Cortex of kidney (tissue), 1 donor: ENCODE measurements around the gene VARS2.
"Not testable (repeated sequence)": the region's sequence is repeated elsewhere in the genome, so short reads cannot be mapped to it uniquely, and the experiment has no call there.

Source experiments
- DNase-seq: peaks from one replicate; lab custom pipeline; 2025; lab: John Stamatoyannopoulos, UW

The VARS2 gene

DNA sequence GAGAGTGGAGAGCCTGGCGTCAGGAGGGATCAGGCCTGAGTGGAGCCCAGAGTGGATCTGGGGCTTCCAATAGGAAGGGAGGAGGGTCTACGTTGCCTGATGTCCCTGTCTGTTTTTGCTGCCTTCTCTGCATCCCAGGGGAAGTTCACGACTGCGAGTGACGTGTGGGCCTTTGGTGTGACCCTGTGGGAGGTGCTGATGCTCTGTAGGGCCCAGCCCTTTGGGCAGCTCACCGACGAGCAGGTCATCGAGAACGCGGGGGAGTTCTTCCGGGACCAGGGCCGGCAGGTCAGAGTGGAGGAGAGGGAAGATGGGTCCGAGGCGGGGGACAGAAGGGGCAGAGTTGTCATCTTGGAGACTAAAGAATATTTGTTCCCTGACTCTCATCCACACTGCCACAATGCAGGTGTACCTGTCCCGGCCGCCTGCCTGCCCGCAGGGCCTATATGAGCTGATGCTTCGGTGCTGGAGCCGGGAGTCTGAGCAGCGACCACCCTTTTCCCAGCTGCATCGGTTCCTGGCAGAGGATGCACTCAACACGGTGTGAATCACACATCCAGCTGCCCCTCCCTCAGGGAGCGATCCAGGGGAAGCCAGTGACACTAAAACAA lies 15.2 kb upstream of the VARS2 start:
- DNase-seq, result no peak

DNA sequence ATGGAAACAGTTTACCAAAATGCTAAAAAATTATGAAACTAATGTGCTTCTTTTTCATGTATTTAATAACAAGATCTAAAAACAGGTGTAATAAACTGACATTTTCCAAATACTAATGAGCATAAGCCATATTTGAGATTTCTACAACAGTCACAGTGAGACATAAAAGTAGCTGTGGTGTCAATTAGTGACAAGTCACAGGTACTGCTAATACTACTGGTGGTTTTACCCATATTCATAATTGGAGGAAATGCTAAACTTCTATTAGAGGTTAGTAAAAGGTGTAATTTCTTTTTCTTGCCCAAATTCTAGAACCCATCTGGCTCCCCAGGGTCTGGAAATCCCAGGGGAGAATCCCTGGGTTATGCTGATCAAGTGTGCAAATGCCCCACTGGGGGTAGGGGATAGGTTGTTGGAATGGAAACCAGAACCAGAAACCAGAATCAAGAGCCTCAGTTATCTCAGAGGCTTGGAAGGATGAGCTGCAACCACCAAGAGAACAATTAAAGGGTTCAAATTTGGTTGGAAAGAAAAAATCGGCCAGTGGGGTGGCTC lies 13.1 kb upstream of the VARS2 start:
- DNase-seq, result no peak

DNA sequence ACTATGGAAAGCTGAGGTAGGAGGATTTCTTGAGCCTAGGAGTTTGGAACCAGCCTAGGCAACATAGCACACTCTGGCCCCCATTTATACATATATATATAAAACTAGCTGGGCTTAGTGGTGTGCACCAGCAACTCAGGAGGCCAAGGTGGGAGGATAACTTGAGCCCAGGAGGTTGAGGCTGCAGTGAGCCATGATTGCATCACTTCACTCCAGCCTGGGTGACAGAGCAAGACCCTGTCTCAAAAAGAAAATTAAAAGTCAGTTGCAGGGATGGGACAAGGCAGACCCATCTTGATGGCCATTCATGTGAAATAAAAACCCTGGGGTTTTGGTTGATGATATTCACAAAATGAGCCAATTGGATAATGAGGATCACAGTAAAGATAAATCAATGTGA lies 12.6 kb upstream of the VARS2 start:
- no peak for DNase-seq

DNA sequence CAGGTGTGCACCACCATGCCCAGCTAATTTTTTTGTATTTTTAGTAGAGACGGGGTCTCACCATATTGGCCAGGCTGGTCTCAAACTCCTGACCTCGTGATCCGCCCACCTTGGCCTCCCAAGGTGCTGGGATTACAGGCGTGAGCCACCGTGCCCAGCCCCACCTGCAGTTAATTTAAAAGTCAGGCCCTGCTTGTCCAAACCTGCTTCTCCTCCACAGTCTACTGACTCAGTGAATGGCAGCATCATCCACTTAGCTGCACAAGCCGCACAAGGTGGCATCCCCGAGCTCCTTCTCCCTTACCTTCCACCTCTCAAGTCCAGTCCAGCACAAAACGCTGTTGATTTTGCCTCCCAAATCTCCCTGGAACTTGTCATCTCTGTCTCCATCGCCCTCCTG lies 11.8 kb upstream of the VARS2 start:
- DNase-seq, result not testable (repeated sequence)

DNA sequence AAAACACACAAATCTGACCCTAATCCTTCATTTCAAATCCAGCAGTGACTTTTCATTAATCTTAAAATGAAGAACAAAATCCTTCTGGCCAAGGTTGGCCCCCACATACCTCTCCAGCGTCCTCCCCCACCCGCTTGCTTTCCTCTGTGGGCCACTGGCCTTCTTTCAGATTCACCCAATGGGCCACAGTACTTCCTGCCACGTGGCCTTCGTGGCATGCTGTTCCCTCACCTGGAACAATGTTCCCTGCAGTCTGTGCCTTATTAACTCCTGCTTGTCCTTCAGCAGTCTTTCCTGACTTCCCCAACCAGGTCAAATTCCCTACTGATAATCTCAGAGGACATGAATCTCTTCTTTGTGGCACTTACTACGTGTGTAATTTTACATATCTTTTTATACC lies 11.3 kb upstream of the VARS2 start:
- no peak for DNase-seq

DNA sequence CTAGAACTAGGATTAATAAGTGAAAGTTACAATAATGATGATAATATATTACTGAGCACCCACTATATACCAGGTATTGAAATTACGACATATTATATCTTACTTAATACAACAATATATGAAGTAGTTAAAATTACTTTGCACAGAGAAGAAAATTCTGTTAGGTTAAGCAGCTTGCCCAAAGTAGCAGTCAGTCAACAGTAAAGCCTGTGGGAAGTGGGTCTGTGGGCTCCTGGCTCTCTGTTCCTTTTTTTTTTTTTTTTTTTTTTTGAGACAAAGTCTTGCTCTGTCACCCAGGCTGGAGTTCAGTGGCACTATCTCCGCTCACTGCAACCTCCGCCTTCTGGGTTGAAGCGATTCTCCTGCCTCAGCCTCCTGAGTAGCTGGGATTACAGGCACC lies 10.8 kb upstream of the VARS2 start:
- no peak for DNase-seq

DNA sequence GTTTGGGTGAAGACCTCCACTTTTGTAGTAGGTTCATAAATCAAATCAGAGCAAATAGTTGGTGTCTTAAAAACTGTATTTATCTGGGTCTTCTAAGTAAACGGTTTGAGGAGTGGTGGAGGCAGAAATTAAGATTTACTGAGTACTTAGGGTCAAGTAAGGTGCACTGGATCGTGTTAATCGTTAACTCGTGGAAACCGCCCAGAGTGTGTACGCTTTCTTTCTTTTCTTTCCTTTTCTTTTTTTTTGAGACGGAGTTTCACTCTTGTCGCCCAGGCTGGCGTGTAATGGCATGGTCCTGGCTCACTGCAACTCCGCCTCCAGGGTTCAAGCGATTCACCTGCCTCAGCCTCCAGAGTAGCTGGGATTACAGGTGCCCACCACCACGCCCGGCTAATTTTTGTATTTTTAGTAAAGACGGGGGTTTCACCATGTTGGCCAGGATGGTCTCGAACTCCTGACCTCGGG lies 6.7 kb upstream of the VARS2 start:
- not testable (repeated sequence) for DNase-seq

DNA sequence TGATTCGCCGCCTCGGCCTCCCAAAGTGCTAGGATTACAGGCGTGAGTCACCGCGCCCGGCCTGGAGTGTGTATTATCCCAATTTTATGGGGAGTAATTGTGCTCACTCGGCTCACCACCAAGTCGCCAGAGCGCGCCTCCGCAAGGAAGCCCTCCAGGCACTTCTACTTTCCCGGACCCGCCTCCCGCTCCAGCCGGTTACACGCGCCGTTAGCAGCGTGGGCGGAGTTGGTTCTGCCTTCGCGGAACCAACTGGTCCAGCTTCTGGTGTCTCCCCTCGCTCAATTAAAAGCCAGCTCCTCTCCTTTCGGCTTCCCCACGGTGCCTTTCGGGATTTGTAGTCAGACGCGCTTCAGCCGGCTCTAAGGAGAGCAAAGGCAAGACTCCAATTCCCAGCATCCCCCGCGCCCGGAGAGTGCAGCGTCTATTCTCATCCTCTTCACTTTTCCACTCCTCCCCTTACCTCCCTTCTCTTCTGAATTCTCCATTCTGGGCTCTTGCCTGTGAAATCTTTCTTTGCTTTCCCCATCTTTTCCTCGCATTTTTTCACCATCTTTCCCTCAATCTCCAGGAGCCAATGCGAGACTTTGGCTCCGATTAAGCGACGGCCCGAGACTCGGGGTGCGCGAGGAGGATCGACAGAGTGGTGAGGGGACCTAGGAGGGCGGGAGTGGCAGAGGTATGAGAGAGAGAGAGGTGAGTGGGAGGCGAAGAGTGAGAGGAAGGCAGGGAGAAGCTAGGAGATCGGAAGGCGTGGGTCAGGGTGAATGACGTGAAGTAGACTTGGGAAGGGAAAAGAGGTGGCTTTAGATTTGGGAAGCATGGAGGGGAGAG lies 6.1 kb upstream of the VARS2 start, which contains the start of gene GTF2H4:
GTF2H4 (plus strand) TSS at position 450 of the 834 bp plus-strand sequence.
- DNase-seq, result peak; percentile 77

DNA sequence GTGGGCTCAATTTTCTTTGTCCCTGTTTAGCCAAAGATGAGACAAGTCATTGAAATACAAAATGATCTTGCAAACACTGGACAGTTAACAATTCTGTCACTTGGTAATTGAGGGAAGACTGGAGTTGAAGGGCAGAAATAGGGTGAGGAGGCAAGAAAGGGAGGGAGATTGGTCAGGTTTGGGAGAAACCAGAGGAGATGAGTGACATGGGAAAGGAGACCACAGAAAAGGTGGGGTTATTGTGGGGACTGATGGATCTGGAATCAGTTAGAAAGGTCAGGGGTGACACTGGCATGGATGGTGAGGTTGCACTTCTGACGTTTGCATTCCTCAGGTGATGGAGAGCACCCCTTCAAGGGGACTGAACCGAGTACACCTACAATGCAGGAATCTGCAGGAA lies 5.3 kb upstream of the VARS2 start:
- no peak for DNase-seq

DNA sequence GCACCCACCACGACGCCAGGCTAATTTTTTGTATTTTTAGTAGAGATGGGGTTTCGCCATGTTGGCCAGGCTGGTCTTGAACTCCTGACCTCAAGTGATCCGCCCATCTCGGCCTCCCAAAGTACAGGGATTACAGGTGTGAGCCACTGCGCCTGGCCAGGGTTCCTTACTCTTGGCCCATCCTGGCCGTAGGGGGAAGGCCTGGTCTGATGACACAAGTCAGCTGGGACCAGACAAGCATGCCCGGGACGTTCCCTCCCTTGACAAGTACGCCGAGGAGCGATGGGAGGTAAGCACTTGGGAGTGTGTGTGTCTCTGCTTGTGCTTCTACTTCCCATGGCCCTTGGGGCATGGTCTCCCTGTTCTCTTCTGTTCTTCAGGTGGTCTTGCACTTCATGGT lies 3.6 kb upstream of the VARS2 start:
- not testable (repeated sequence) for DNase-seq

DNA sequence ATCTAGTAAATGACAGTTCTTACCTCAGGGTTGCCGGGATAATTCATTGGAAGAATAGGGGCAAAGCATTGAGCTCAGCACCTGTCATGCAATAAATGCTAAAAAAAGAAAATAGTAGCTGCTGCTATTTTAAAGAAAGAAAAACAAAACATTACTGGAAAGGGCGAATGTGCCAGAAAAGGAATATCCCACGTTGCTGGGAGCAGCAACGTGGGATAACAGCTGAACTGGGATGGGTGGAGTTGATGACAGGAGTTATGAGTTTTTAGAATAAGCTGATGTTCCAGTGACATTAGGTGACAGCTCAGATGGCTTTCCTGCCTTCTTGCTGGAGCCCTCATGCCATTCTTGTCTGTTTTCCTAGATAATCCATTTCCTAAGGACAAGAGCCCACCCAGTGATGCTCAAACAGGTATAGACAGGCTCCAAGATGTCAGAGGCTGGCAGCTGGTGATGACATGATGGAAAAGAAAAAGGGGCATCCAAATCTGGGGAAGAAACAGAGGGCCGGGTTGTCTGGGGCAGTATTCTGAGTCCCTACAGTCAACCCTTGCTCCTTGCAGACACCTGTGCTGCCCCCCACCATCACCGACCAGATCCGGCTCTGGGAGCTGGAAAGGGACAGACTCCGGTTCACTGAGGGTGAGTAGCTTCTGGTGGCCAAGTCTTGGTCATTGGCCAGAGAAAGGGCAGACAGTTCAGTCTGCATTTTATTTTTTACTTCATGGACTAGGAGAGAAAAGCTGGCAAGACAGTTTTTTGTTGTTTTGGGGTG lies 1.1 kb upstream of the VARS2 start:
- DNase-seq, result no peak

DNA sequence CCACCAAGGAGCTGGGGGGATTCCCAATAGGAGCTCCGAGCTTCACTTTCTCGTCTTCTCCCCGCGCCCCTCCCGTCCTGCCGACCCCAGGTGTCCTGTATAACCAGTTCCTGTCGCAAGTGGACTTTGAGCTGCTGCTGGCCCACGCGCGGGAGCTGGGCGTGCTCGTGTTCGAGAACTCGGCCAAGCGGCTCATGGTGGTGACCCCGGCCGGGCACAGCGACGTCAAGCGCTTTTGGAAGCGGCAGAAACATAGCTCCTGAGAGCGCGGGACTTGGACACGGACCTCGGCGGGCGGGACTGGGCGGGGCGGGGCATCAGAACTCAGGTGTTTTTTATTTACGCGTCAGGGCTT lies 340 bp upstream of the VARS2 start:
- DNase-seq, result no peak

DNA sequence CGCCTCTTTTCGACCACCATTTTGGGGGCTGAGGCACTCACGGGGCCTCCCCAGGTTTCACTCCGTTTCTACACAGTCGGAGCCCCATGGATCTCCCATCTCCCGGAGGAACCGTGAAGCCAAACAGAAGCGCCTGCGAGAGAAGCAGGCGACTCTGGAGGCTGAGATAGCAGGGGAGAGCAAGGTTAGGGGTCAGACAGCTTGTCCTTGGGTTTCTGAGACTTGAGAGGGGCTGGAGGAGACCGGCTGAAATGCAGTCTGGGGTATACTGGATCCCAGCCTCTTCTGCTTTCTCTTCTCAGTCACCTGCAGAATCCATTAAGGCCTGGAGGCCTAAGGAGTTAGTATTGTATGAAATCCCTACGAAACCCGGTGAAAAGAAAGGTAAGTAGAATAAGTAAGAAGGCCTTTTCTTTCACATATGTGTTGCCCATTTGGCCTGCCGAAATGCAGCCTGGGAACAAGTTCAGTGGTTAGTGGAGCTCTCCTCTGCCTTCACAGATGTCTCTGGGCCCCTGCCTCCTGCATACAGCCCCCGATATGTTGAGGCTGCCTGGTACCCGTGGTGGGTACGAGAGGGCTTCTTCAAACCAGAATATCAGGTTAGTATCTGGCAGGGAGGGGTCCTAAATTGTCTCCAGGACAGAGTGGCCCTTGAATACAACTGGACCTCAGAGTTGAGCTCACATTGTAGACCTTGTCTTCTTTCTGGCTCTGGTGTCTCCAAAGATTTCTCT lies 984 bp downstream of the VARS2 start:
- no peak for DNase-seq

DNA sequence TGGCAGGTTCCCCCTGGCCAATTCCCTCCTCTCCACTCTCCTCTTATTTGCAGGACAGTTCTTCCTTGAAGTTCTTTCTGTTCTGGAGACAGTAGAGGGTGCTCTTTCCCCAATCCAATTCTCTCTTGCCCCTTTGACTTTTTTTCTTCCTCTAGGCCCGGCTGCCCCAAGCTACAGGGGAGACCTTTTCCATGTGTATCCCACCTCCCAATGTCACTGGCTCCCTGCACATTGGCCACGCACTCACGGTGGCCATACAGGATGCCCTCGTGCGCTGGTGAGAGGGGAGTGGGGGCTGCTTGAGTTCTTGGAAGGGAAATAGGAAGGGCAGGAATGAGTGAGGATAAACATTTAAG lies 1.5 kb downstream of the VARS2 start:
- no peak for DNase-seq

DNA sequence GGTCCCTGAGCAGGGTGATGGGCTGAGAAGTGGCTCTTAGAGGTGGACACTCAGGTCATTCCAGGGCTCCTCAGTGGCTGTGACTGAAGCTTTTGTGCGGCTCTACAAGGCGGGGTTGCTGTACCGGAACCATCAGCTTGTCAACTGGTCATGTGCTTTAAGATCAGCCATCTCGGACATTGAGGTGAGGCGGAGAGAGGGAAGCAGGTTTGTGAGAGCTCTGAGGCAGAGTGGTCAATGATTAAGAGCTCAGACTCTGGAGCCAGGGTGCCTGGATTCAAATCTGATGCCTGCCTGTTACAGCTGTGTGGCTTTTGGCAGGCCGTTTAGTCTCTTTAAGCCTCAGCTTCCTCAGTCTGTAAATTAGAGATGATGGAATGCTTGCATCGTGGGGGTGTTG lies 3.0 kb downstream of the VARS2 start:
- DNase-seq, result no peak

DNA sequence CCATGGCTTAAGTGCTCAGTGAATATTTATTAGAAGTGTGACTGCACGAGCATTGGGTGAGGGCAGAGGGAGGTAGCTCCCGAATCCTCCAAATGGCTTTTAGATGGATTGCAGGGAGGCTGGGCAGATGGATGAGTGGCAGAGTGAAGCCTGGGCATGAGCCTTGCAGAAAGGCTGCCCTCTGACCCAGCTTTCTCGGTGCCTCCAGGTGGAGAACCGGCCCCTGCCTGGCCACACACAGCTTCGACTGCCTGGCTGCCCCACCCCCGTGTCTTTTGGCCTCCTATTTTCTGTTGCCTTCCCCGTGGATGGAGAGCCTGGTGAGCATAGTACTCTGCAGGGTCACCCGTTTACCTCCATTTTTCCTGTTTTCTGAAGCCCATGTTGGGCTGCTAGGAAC lies 3.4 kb downstream of the VARS2 start:
- DNase-seq, result no peak

DNA sequence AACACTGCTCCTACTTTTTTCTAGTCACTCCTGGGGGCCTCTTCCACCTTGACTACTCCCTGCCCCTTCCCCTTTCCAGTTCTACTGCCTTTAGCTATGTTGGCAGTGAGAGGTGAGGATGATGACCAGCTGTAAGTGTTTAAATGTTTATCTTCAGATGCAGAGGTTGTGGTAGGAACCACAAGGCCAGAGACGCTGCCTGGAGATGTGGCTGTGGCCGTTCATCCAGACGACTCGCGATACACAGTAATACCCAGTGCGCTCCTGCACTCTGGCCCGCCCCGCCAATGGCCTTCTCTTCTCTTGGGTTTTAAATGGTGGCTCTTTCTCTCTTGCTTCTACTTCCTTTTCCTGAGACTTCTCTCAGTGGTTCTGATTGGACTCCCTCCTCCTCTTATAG lies 4.6 kb downstream of the VARS2 start:
- no peak for DNase-seq

DNA sequence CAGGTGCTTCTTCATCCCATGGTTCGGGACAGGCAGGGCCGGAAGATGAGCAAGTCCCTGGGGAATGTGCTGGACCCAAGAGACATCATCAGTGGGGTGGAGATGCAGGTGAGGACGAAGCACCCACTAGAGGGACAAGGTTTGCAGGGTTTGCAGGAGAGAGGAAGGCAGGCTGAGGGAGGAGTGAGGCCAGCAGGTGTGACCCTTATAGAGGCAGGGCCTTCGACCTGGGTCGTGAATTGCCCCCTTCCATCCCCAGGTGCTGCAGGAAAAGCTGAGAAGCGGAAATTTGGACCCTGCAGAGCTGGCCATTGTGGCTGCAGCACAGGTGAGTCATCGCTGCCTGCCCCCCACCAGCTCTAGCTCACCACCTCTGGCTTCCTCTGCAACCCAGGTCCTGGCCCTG lies 8.4 kb downstream of the VARS2 start:
- no peak for DNase-seq

DNA sequence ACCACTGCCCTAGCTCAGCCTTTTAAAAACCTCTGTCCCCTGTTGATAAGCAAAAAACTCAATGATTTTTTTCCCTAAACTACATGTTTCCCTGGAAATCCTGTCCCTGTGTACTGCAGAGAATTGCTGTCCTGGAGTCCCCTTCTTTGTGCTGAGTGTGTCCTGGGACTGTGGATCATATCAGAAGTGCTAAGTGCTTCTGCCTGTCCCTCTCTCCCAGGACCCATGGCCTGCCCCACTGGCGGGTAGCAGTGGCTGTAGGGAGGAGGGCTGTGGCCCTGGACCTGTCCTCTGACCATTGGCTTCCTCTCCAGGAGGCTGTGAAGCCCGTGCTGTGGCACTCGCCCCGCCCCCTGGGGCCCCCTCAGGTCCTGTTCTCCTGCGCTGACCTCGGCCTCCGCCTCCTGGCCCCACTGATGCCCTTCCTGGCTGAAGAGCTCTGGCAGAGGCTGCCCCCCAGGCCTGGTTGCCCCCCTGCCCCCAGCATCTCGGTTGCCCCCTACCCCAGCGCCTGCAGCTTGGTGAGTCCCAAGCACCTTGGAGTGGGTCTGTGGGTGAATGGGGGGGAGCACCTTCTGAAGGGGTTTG lies 10.1 kb downstream of the VARS2 start:
- not testable (repeated sequence) for DNase-seq

DNA sequence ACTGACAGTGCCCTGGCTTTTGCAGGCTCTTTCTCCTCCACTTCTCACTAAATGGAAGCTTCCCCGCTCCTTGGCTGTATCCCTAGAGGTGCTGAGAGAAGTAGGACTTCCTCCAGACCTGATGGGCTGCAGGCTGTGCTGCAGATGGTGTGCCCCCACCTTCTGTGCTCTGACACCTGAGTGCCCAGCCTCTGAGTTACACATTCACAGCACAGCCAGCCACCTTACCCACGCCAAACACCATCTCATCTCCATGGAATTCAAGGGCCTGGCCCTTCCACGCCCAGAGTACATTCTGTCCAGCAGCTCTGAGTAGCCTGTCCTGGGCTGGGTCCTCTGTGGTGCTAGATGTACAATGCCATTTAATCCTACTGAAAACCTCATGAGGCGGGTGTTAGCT lies 12.6 kb downstream of the VARS2 start:
- no peak for DNase-seq

DNA sequence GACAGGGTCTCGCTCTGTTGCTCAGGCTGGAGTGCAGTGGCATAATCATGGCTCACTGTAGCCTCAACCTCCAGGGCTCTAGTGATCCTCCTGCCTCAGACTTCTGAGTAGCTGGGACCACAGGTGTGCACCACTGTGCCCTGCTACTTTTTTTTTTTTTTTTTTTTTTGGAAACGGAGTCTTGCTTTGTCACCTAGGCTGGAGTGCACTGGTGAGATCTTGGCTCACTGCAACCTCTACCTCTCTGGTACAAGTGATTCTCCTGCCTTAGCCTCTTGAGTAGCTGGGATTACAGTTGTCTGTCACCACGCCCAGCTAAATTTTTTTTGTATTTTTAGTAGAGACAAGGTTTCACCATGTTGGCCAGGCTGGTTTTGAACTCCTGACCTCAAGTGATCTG lies 13.0 kb downstream of the VARS2 start:
- not testable (repeated sequence) for DNase-seq

DNA sequence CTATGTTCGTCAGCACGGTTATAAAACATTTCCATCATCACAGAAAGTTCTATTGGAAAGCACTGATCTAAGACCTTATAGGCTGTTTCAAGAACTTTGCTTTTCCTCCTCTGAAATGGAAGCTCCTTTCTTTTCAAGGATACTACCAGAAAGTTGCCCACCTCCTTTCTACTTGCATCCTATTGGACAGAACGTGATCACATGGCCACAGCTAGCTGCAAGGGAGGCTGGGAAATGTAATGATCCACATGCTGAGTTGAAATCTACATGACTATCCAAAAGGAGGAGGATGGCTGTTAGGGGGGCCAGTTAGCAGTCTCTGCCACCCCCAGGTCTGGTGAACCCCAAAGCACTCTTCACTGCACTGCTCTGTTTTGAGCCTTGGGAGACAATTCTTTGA lies 14.6 kb downstream of the VARS2 start:
- DNase-seq, result no peak
